ENCODE data around the gene TMEM203. TPM values are rescaled to one million over a fixed set of nuclear protein-coding genes. Genes with fewer than 3 reads are reported as not detected.
A peak's percentile ranks its signal among the peaks of the same experiment; 100 is the strongest.

Gene TMEM203
- polyA plus RNA-seq, 1 donor from 2014 or later: 61.1 TPM

GRCh38 chr9:137254624-137255447 lies 49.4 kb upstream of the TMEM203 start, which contains the start of gene NELFB:
NELFB (plus strand) TSS chr9:137255327.
- Histone ChIP-seq H3K79me2 (replicated peaks; ENCODE audit: insufficient read depth, low read length) (peaks cover 10% of the 10 kb centered on the region), H3K4me3 (ENCODE audit: low read length) (peak within 1 kb of the TSS; percentile 96), H3K27me3 (ENCODE audit: insufficient read depth, low read depth, low read length) (no peaks in the 10 kb centered on the region), H2AFZ (ENCODE audit: low read depth, low read length) (peak within 1 kb of the TSS; percentile 56), H3K27ac (ENCODE audit: low read length) (peak within 1 kb of the TSS; percentile 70), H3K9me3 (ENCODE audit: low read length) (no peaks in the 10 kb centered on the region), H3K4me2 (ENCODE audit: low read length) (peak within 1 kb of the TSS; percentile 90), H3K9me2 (ENCODE audit: insufficient read depth, low read length) (no peaks in the 10 kb centered on the region), H3F3A (ENCODE audit: insufficient read depth, low read length, poor library complexity, severe bottlenecking) (no peaks in the 10 kb centered on the region), H3K9ac (ENCODE audit: low read length) (peak within 1 kb of the TSS; percentile 88), H3K36me3 (ENCODE audit: insufficient read depth, low read length) (no peaks in the 10 kb centered on the region), H4K20me1 (ENCODE audit: insufficient read depth) (no peaks in the 10 kb centered on the region)
- TF ChIP-seq EP300 (conservative IDR thresholded peaks at IDR 0.05; ENCODE audit: poor library complexity, severe bottlenecking) (peak; percentile 47), MXI1 (conservative IDR thresholded peaks at IDR 0.05; ENCODE audit: poor library complexity, severe bottlenecking) (peak; percentile 82), CTCF (IDR thresholded peaks at IDR 0.05; ENCODE audit: poor library complexity, severe bottlenecking) (no peak), SMC3 (conservative IDR thresholded peaks at IDR 0.05; ENCODE audit: poor library complexity) (peak; percentile 14), RAD21 (conservative IDR thresholded peaks at IDR 0.05) (peak; percentile 5), POLR2AphosphoS5 (IDR thresholded peaks at IDR 0.05) (peak; percentile 86), REST (IDR thresholded peaks at IDR 0.05; ENCODE audit: borderline replicate concordance) (peak; percentile 19), EZH2 (IDR thresholded peaks at IDR 0.05; ENCODE audit: borderline replicate concordance, insufficient read depth, low read length, poor library complexity, severe bottlenecking) (no peak), TAF1 (IDR thresholded peaks at IDR 0.05; ENCODE audit: low read depth) (no peak)

- Histone ChIP-seq H3K9me2 (ENCODE audit: insufficient read depth, low read length) (no peaks in the 10 kb centered on the region), H3F3A (ENCODE audit: insufficient read depth, low read length, poor library complexity, severe bottlenecking) (no peaks in the 10 kb centered on the region), H3K27ac (ENCODE audit: low read length) (no peak overlapping the region), H3K27me3 (ENCODE audit: insufficient read depth, low read depth, low read length) (no peaks in the 10 kb centered on the region), H4K20me1 (ENCODE audit: insufficient read depth) (no peaks in the 10 kb centered on the region), H3K4me3 (ENCODE audit: low read length) (peak overlapping the region; percentile 94), H3K36me3 (ENCODE audit: insufficient read depth, low read length) (no peaks in the 10 kb centered on the region), H3K4me2 (ENCODE audit: low read length) (peak overlapping the region; percentile 48), H3K9me3 (ENCODE audit: low read length) (no peaks in the 10 kb centered on the region), H3K9ac (ENCODE audit: low read length) (peak overlapping the region; percentile 88), H2AFZ (ENCODE audit: low read depth, low read length) (no peak overlapping the region), H3K79me2 (replicated peaks; ENCODE audit: insufficient read depth, low read length) (peaks cover 10% of the 10 kb centered on the region)
- TF ChIP-seq RAD21 (conservative IDR thresholded peaks at IDR 0.05): no peak
- no peak for TF ChIP-seq POLR2AphosphoS5 (IDR thresholded peaks at IDR 0.05)
- TF ChIP-seq SMC3 (conservative IDR thresholded peaks at IDR 0.05; ENCODE audit: poor library complexity): no peak
- TF ChIP-seq EP300 (conservative IDR thresholded peaks at IDR 0.05; ENCODE audit: poor library complexity, severe bottlenecking): no peak
- no peak for TF ChIP-seq MXI1 (conservative IDR thresholded peaks at IDR 0.05; ENCODE audit: poor library complexity, severe bottlenecking)
- TF ChIP-seq EZH2 (IDR thresholded peaks at IDR 0.05; ENCODE audit: borderline replicate concordance, insufficient read depth, low read length, poor library complexity, severe bottlenecking): no peak
- TF ChIP-seq REST (IDR thresholded peaks at IDR 0.05; ENCODE audit: borderline replicate concordance): no peak
- TF ChIP-seq CTCF (IDR thresholded peaks at IDR 0.05; ENCODE audit: poor library complexity, severe bottlenecking): no peak
- TF ChIP-seq TAF1 (IDR thresholded peaks at IDR 0.05; ENCODE audit: low read depth): no peak
These were observed 48.5 kb upstream of the TMEM203 start for GRCh38 chr9:137253717-137254623.
